NT2/D1 (cell line): ENCODE measurements around the gene DHRS9.

ENCODE experiments used
- YY1 ChIP-seq: IDR thresholded peaks from 2 replicates; pipeline ENCODE4 v1.6.1; 2011; ENCODE audit not compliant: insufficient read length, insufficient read depth
- ZNF274 ChIP-seq: IDR thresholded peaks from 2 replicates; pipeline ENCODE4 v1.6.1; 2011; ENCODE audit warnings: mild to moderate bottlenecking, low read depth, low read length

DNA sequence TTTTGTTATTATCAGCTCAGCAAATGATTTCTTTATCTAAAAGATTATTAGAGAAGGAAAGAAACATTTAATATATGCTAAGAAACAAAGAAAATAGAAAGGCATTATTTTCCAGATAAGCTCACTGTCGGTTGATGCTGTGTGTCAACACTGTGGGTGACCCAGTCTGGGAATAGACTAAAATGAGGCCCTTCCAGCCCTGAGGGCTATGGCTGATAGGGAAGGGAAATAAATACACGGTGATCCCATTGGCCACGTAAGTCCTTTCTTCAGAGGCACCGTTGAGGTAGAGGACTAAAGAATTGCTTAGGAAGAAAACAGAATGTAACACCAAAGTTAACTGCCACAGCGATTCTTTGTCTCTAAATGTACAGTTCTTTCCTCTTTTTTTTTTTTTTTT lies 40.0 kb upstream of the DHRS9 start:
- TF ChIP-seq YY1 (no peak), ZNF274 (no peak)
